CD4-positive, alpha-beta T cell treated with Interleukin-17A for 1 hour (primary cell): ENCODE results near the gene KLF9.

Experiments
- DNase-seq: peaks from one replicate; pipeline ENCODE4 v3.0.0-alpha.2; 2020

Gene KLF9

GRCh38 chr9:70421272-70422180 is 7.1 kb upstream of the KLF9 start:
- DNase-seq, result peak; percentile 58

- DNase-seq, result peak; percentile 57
Measured at GRCh38 chr9:70420441-70421271, 6.2 kb upstream of the KLF9 start.

- DNase-seq, result peak; percentile 92
Measured at GRCh38 chr9:70419556-70420440, 5.3 kb upstream of the KLF9 start.

- peak; percentile 87 for DNase-seq
Measured at GRCh38 chr9:70418822-70419555, 4.5 kb upstream of the KLF9 start.

- DNase-seq, result no peak
Measured at GRCh38 chr9:70415476-70415875, 1.0 kb upstream of the KLF9 start.

- DNase-seq, result no peak
Measured at GRCh38 chr9:70415041-70415440, 584 bp upstream of the KLF9 start.

- DNase-seq, result no peak
Measured at GRCh38 chr9:70413464-70413798, 1.0 kb downstream of the KLF9 start.

- peak; percentile 44 for DNase-seq
Measured at GRCh38 chr9:70412832-70413463, 1.5 kb downstream of the KLF9 start.

- DNase-seq, result peak; percentile 74
Measured at GRCh38 chr9:70411930-70412831, 2.3 kb downstream of the KLF9 start.

- peak; percentile 63 for DNase-seq
Measured at GRCh38 chr9:70411121-70411929, 3.1 kb downstream of the KLF9 start.

- DNase-seq, result no peak
Measured at GRCh38 chr9:70410368-70410767, 4.1 kb downstream of the KLF9 start.

GRCh38 chr9:70409800-70410199 is 4.7 kb downstream of the KLF9 start:
- peak; percentile 18 for DNase-seq

GRCh38 chr9:70409280-70409679 is 5.2 kb downstream of the KLF9 start:
- no peak for DNase-seq

GRCh38 chr9:70408393-70409040 is 5.9 kb downstream of the KLF9 start:
- no peak for DNase-seq

- DNase-seq, result no peak
Measured at GRCh38 chr9:70407081-70407503, 7.4 kb downstream of the KLF9 start.

GRCh38 chr9:70406434-70406862 is 8.0 kb downstream of the KLF9 start:
- DNase-seq, result peak; percentile 46

GRCh38 chr9:70405808-70406433 is 8.5 kb downstream of the KLF9 start:
- DNase-seq, result no peak

- DNase-seq, result no peak
Measured at GRCh38 chr9:70404261-70404660, 10.2 kb downstream of the KLF9 start.

- DNase-seq, result no peak
Measured at GRCh38 chr9:70403618-70404025, 10.8 kb downstream of the KLF9 start.
